GM12874 (cell line): Measurements from ENCODE around the gene C5orf15.

Experiments used
- CTCF ChIP-seq: IDR thresholded peaks from 2 replicates; pipeline ENCODE4 v1.5.1; 2011; ENCODE audit warnings: low read depth, mild to moderate bottlenecking, control low read depth, low read length, moderate library complexity; ENCODE audit not compliant: insufficient read depth

The C5orf15 gene

GRCh38 chr5:133992429-133993155 lies 24.2 kb upstream of the C5orf15 start:
- no peak for TF ChIP-seq CTCF

GRCh38 chr5:133991171-133991910 lies 22.9 kb upstream of the C5orf15 start:
- no peak for TF ChIP-seq CTCF

GRCh38 chr5:133990396-133990795 lies 22.0 kb upstream of the C5orf15 start:
- TF ChIP-seq CTCF, result no peak

- no peak for TF ChIP-seq CTCF
Measured at GRCh38 chr5:133985540-133986180, 17.2 kb upstream of the C5orf15 start.

- TF ChIP-seq CTCF, result no peak
Measured at GRCh38 chr5:133983674-133984073, 15.2 kb upstream of the C5orf15 start.

- TF ChIP-seq CTCF, result no peak
Measured at GRCh38 chr5:133981714-133982113, 13.3 kb upstream of the C5orf15 start.

- no peak for TF ChIP-seq CTCF
Measured at GRCh38 chr5:133980652-133981051, 12.2 kb upstream of the C5orf15 start.
